Natural killer cell (primary cell): ENCODE measurements around the gene TRAPPC1. TPM values are rescaled to one million over a fixed set of nuclear protein-coding genes. Genes with fewer than 3 reads are reported as not detected.
A peak's percentile ranks its signal among the peaks of the same experiment; 100 is the strongest.
"Not testable (repeated sequence)": the region's sequence is repeated elsewhere in the genome, so short reads cannot be mapped to it uniquely, and the experiment has no call there.

Experiments used
- ATAC-seq, 3 donors: fragments of 150-1000 bp in 2 of 3; fragments of 200-7000 bp in 1 of 3; cut with Tn5 transposase; 1 replicate in 1 of 3; 2 replicates in 2 of 3; pipeline ENCODE4 v1.10.0; 2021; ENCODE audit warnings: mild to moderate bottlenecking in 2 of 3, moderate library complexity in 2 of 3
- DNase-seq, 2 donors: peaks; one replicate each; pipeline versions ENCODE4 v3.0.0 to v3.0.0-alpha.2; 2013 to 2021; ENCODE audit warnings: mixed read lengths in 1 of 2
- H3K27ac ChIP-seq: one replicate; pipeline ENCODE4 v1.5.1; 2013; ENCODE audit warnings: mild to moderate bottlenecking, low read length
- H3K27me3 ChIP-seq: one replicate; pipeline ENCODE4 v1.6.1; 2013; ENCODE audit warnings: low read length; ENCODE audit not compliant: control insufficient read depth, insufficient read depth
- H3K36me3 ChIP-seq: one replicate; pipeline ENCODE4 v1.6.1; 2013; ENCODE audit warnings: low read length; ENCODE audit not compliant: control insufficient read depth, insufficient read depth
- H3K4me1 ChIP-seq: one replicate; pipeline ENCODE4 v1.6.1; 2013; ENCODE audit warnings: low read length; ENCODE audit not compliant: control insufficient read depth, insufficient read depth
- H3K4me3 ChIP-seq: one replicate; pipeline ENCODE4 v1.5.1; 2013; ENCODE audit warnings: low read length
- H3K9me3 ChIP-seq: one replicate; pipeline ENCODE4 v1.6.1; 2013; ENCODE audit warnings: low read length; ENCODE audit not compliant: control insufficient read depth, insufficient read depth
- H3K27ac Mint-ChIP-seq, 2 donors: one replicate each; pipeline ENCODE4 v1.8.0; 2022; ENCODE audit warnings: mild to moderate bottlenecking in 2 of 2, mixed read lengths in 2 of 2, moderate library complexity in 1 of 2
- H3K27me3 Mint-ChIP-seq, 2 donors: one replicate each; pipeline ENCODE4 v1.8.0; 2022; ENCODE audit warnings: low read depth in 2 of 2, mixed read lengths in 2 of 2
- H3K36me3 Mint-ChIP-seq: one replicate; pipeline ENCODE4 v1.8.0; 2022; ENCODE audit warnings: mixed read lengths
- H3K4me1 Mint-ChIP-seq, 2 donors: one replicate each; pipeline ENCODE4 v1.8.0; 2022; ENCODE audit warnings: mixed read lengths in 2 of 2
- H3K4me3 Mint-ChIP-seq: one replicate; pipeline ENCODE4 v1.8.0; 2022; ENCODE audit warnings: mild to moderate bottlenecking, moderate library complexity, mixed read lengths
- H3K9me3 Mint-ChIP-seq, 2 donors: one replicate each; pipeline ENCODE4 v1.8.0; 2022; ENCODE audit warnings: mixed read lengths in 2 of 2
- CTCF ChIP-seq: fragments of 200-600 bp; IDR thresholded peaks from one replicate; pipeline ENCODE4 v1.8.0; 2022; ENCODE audit warnings: antibody characterized with exemption
- WGBS: methylation state at CpG from one replicate; pipeline ENCODE4 v1.1.7; 2013; ENCODE audit warnings: missing lambda C conversion rate; ENCODE audit not compliant: insufficient coverage; 5-methylcytosine and 5-hydroxymethylcytosine counted together
- intact Hi-C: fragments of 100-400 bp; cut with micrococcal nuclease; formaldehyde crosslinking; loops from one replicate; pipeline ENCODE4 v1.14.2; 2022
- total RNA-seq, 4 donors: library from RNA; stranded (reverse); fragments of 120-200 nt in 1 of 4; gene quantifications; one replicate each; pipeline versions ENCODE4 v1.2.3 to v1.2.4, GENCODE V29; 2013 to 2022

The TRAPPC1 gene
- total RNA-seq, 3 donors from 2014 or later (not counting 1 experiment from before 2014, with no cell fraction given): 122 to 144 (median 135) TPM

GRCh38 chr17:7956228-7956965, 24.7 kb upstream of the TRAPPC1 start:
- no peaks in the 10 kb centered on the region for H3K36me3 ChIP-seq
- H3K27ac Mint-ChIP-seq: no peak overlapping the region
- ATAC-seq (no peak), DNase-seq (no peak)
- H3K9me3 ChIP-seq: no peaks in the 10 kb centered on the region
- no peaks in the 10 kb centered on the region for H3K27me3 ChIP-seq
- peaks cover 4% of the 10 kb centered on the region for H3K4me1 ChIP-seq
- peaks cover 0 to 5% of the 10 kb centered on the region in 2 donors for H3K27me3 Mint-ChIP-seq
- TF ChIP-seq CTCF: no peak
- H3K4me3 Mint-ChIP-seq: no peak overlapping the region
- WGBS: 96% methylated on average over 8 of the region's 11 CpGs
- no peaks in the 10 kb centered on the region for H3K9me3 Mint-ChIP-seq
- H3K27ac ChIP-seq: no peak overlapping the region
- no peak overlapping the region for H3K4me3 ChIP-seq
- H3K36me3 Mint-ChIP-seq: no peaks in the 10 kb centered on the region
- no peaks in the 10 kb centered on the region for H3K4me1 Mint-ChIP-seq
- intact Hi-C loops: no loop called here

- Mint-ChIP-seq H3K9me3 (no peaks in the 10 kb centered on the region), H3K4me1 (no peaks in the 10 kb centered on the region), H3K4me3 (no peak overlapping the region), H3K27ac (no peak overlapping the region), H3K27me3 (peaks cover 0 to 4% of the 10 kb centered on the region in 2 donors), H3K36me3 (no peaks in the 10 kb centered on the region)
- Histone ChIP-seq H3K27me3 (no peaks in the 10 kb centered on the region), H3K36me3 (no peaks in the 10 kb centered on the region), H3K4me1 (peaks cover 4% of the 10 kb centered on the region), H3K4me3 (no peak overlapping the region), H3K9me3 (no peaks in the 10 kb centered on the region), H3K27ac (no peak overlapping the region)
- TF ChIP-seq CTCF: no peak
- intact Hi-C loops: no loop called here
- DNase-seq (no peak), ATAC-seq (no peak)
- 83% methylated on average over 13 of the region's 13 CpGs for WGBS
These were observed 23.9 kb upstream of the TRAPPC1 start for GRCh38 chr17:7955414-7956227.

- DNase-seq, H3K27me3 ChIP-seq, H3K4me3 Mint-ChIP-seq, H3K9me3 ChIP-seq, H3K36me3 Mint-ChIP-seq, ATAC-seq, H3K9me3 Mint-ChIP-seq, intact Hi-C loops, H3K4me1 ChIP-seq, H3K27me3 Mint-ChIP-seq, H3K27ac Mint-ChIP-seq, H3K4me3 ChIP-seq, H3K27ac ChIP-seq, H3K4me1 Mint-ChIP-seq: not testable (repeated sequence)
- 94% methylated on average over 13 of the region's 13 CpGs for WGBS
- peaks cover 11% of the 10 kb centered on the region for H3K36me3 ChIP-seq
These were observed 21.5 kb upstream of the TRAPPC1 start for GRCh38 chr17:7953266-7953665.

- H3K4me3 ChIP-seq: no peak overlapping the region
- no peak overlapping the region for H3K27ac ChIP-seq
- no peaks in the 10 kb centered on the region for H3K36me3 Mint-ChIP-seq
- H3K9me3 Mint-ChIP-seq: no peaks in the 10 kb centered on the region
- peaks cover 4% of the 10 kb centered on the region for H3K4me1 ChIP-seq
- TF ChIP-seq CTCF: no peak
- no peaks in the 10 kb centered on the region for H3K4me1 Mint-ChIP-seq
- 52% methylated on average over 4 of the region's 5 CpGs for WGBS
- DNase-seq (peak in 1 of 2 donors; percentile 39), ATAC-seq (peak in 1 of 3 donors; percentile 34)
- no peak overlapping the region for H3K4me3 Mint-ChIP-seq
- no peaks in the 10 kb centered on the region for H3K9me3 ChIP-seq
- intact Hi-C loops: no loop called here
- H3K36me3 ChIP-seq: peaks cover 22% of the 10 kb centered on the region
- no peaks in the 10 kb centered on the region for H3K27me3 Mint-ChIP-seq
- H3K27me3 ChIP-seq: no peaks in the 10 kb centered on the region
- no peak overlapping the region for H3K27ac Mint-ChIP-seq
These were observed 19.5 kb upstream of the TRAPPC1 start for GRCh38 chr17:7951143-7951792.
